ENCODE data around the gene KBTBD7. TPM values are rescaled to one million over a fixed set of nuclear protein-coding genes. Genes with fewer than 3 reads are reported as not detected.

KBTBD7 gene
- total and polyA plus RNA-seq, 4 experiments from 2014 or later: 4.9 to 11.8 (median 9.4) TPM

Other genes with a start within 250 kb of the KBTBD7 start
- gene ELF1, start 175.3 kb downstream of the KBTBD7 start, total RNA-seq: 100 to 1,000 TPM; 188 to 192 TPM
- 100 to 1,000 TPM; 136 to 149 TPM for gene ELF1, start 175.3 kb downstream of the KBTBD7 start, polyA plus RNA-seq
- gene WBP4, start 133.1 kb downstream of the KBTBD7 start, total RNA-seq: 1 to 10 TPM; 8.4 to 9.1 TPM
- 1 to 10 TPM; 1.9 to 4.1 TPM for gene WBP4, start 133.1 kb downstream of the KBTBD7 start, polyA plus RNA-seq
- gene KBTBD6, start 61.8 kb downstream of the KBTBD7 start, total RNA-seq: 10 to 100 TPM in 1 of 2 experiments, 1 to 10 TPM in 1; 9.9 to 10.5 TPM
- gene KBTBD6, start 61.8 kb downstream of the KBTBD7 start, polyA plus RNA-seq: 1 to 10 TPM; 4.2 to 4.9 TPM
- gene MTRF1, start 69.0 kb upstream of the KBTBD7 start, total RNA-seq: 10 to 100 TPM; 29.5 to 30.1 TPM
- gene MTRF1, start 69.0 kb upstream of the KBTBD7 start, polyA plus RNA-seq: 10 to 100 TPM in 1 of 2 donors, 1 to 10 TPM in 1; 5.3 to 16.0 TPM
- gene NAA16, start 116.7 kb upstream of the KBTBD7 start, total RNA-seq: 10 to 100 TPM; 62.3 to 62.5 TPM
- gene NAA16, start 116.7 kb upstream of the KBTBD7 start, polyA plus RNA-seq: 10 to 100 TPM in 1 of 2 donors, 1 to 10 TPM in 1; 8.6 to 17.1 TPM